SK-N-SH treated with all-trans-retinoic acid at 6 μM for 48 hours (cell line): Measurements from ENCODE around the gene BICC1.
"Not testable (repeated sequence)": the region's sequence is repeated elsewhere in the genome, so short reads cannot be mapped to it uniquely, and the experiment has no call there.

Experiments
- ATAC-seq: fragments of 200-7000 bp; cut with Tn5 transposase; 3 replicates; pipeline ENCODE4 v1.9.1; 2020; ENCODE audit warnings: mild to moderate bottlenecking, moderate library complexity
- ARNTL ChIP-seq: fragments of 450-650 bp; formaldehyde crosslinking; IDR thresholded peaks from 2 replicates; pipeline ENCODE4 v1.5.0; 2020; ENCODE audit warnings: low read depth, mild to moderate bottlenecking, moderate library complexity, borderline replicate concordance
- BACH2 ChIP-seq: fragments of 250-450 bp; sonication (Bioruptor Pico); IDR thresholded peaks from 2 replicates; pipeline ENCODE4 v1.9.0; 2021; ENCODE audit warnings: mild to moderate bottlenecking, borderline replicate concordance
- CSDC2 ChIP-seq: fragments of 250-450 bp; sonication (Bioruptor Pico); IDR thresholded peaks from 2 replicates; pipeline ENCODE4 v1.5.0; 2020; ENCODE audit warnings: mild to moderate bottlenecking, moderate library complexity
- CSRNP3 ChIP-seq: fragments of 250-450 bp; sonication (Bioruptor Pico); IDR thresholded peaks from 2 replicates; pipeline ENCODE4 v1.5.1; 2021; ENCODE audit warnings: mild to moderate bottlenecking, moderate library complexity
- ESRRG ChIP-seq: fragments of 250-450 bp; sonication (Bioruptor Pico); IDR thresholded peaks from 2 replicates; pipeline ENCODE4 v1.6.1; 2021; ENCODE audit warnings: mild to moderate bottlenecking
- GLIS3 ChIP-seq: fragments of 250-450 bp; sonication (Bioruptor Pico); IDR thresholded peaks from 2 replicates; pipeline ENCODE4 v1.5.0; 2020; ENCODE audit warnings: mild to moderate bottlenecking, moderate library complexity
- ISL1 ChIP-seq: fragments of 250-450 bp; sonication (Bioruptor Pico); IDR thresholded peaks from 2 replicates; pipeline ENCODE4 v2.1.2; 2022; ENCODE audit warnings: mild to moderate bottlenecking, moderate library complexity
- OSR1 ChIP-seq: fragments of 250-450 bp; sonication (Bioruptor Pico); IDR thresholded peaks from 2 replicates; pipeline ENCODE4 v1.8.0; 2022; ENCODE audit warnings: moderate library complexity, mild to moderate bottlenecking, inconsistent platforms
- PATZ1 ChIP-seq: fragments of 250-450 bp; sonication (Bioruptor Pico); IDR thresholded peaks from 2 replicates; pipeline ENCODE4 v1.8.0; 2020; ENCODE audit warnings: mild to moderate bottlenecking, moderate library complexity, borderline replicate concordance
- POU6F1 ChIP-seq: fragments of 250-450 bp; sonication (Bioruptor Pico); IDR thresholded peaks from 2 replicates; pipeline ENCODE4 v1.8.0; 2021; ENCODE audit warnings: low read depth, mild to moderate bottlenecking, moderate library complexity, borderline replicate concordance
- PPARA ChIP-seq: fragments of 250-450 bp; sonication (Bioruptor Pico); IDR thresholded peaks from 2 replicates; pipeline ENCODE4 v1.5.0; 2020; ENCODE audit warnings: mild to moderate bottlenecking, borderline replicate concordance
- RARB ChIP-seq: fragments of 250-450 bp; sonication (Bioruptor Pico); IDR thresholded peaks from 2 replicates; pipeline ENCODE4 v1.8.0; 2021; ENCODE audit warnings: mild to moderate bottlenecking, moderate library complexity
- SNAI2 ChIP-seq: fragments of 250-450 bp; sonication (Bioruptor Pico); IDR thresholded peaks from 2 replicates; pipeline ENCODE4 v1.5.0; 2020; ENCODE audit warnings: mild to moderate bottlenecking, moderate library complexity
- TCF4 ChIP-seq: fragments of 250-450 bp; sonication (Bioruptor Pico); IDR thresholded peaks from 2 replicates; pipeline ENCODE4 v1.8.0; 2021; ENCODE audit warnings: mild to moderate bottlenecking, moderate library complexity, borderline replicate concordance
- TOX ChIP-seq: fragments of 250-450 bp; sonication (Bioruptor Pico); IDR thresholded peaks from 2 replicates; pipeline ENCODE4 v1.8.0; 2021; ENCODE audit warnings: mild to moderate bottlenecking, moderate library complexity, borderline replicate concordance
- ZFP3 ChIP-seq: fragments of 250-450 bp; sonication (Bioruptor Pico); IDR thresholded peaks from 2 replicates; pipeline ENCODE4 v1.5.0; 2020; ENCODE audit warnings: mild to moderate bottlenecking, moderate library complexity
- ZNF565 ChIP-seq: fragments of 450-650 bp; formaldehyde crosslinking; conservative IDR thresholded peaks from 2 replicates; pipeline ENCODE4 v1.5.0; 2020; ENCODE audit warnings: low read depth, mild to moderate bottlenecking, moderate library complexity
- ZNF70 ChIP-seq: fragments of 450-650 bp; formaldehyde crosslinking; IDR thresholded peaks from 2 replicates; pipeline ENCODE4 v1.5.0; 2020; ENCODE audit warnings: mild to moderate bottlenecking, moderate library complexity
- ZNF8 ChIP-seq: fragments of 450-650 bp; formaldehyde crosslinking; IDR thresholded peaks from 2 replicates; pipeline ENCODE4 v1.5.0; 2020; ENCODE audit warnings: mild to moderate bottlenecking, moderate library complexity

BICC1 gene

DNA sequence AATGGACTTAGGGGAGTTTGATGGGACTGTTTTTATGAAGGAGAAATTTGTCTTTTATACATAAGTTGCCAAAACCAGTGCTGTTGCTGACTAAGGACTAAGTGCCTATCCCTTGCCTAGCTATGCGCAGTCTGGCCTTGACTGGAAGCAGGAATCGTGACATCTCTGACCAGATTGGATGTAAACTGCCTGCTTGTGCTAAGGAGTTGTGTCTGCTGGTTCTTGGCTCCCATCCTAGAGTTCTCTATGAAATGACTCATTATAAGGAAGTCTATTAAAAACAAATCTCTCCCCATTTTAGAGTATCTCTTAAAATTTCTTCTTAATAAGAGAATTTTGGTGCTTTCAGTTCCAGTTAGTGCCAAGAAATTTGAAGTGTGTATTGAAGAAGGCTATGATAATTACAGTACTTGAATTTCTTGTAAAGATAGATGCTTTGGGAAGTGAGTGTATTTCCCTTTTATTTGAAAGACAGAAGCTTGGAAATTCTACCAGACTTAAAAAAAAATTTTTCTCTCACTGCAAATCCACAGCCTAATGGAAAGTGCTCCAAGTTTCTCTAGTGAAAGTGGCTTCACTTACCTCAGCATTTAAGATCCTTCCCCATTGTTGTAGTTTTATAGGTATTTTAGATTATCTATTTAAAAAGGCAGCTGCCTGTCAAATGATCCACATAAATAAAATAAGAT, 77.6 kb downstream of the BICC1 start:
- ATAC-seq = peak; percentile 98
- TF ChIP-seq ISL1 (CRISPR knock-in tag) (peak; percentile 58; the same call in 1 of the 2 replicates), PPARA (CRISPR knock-in tag) (no peak), ZNF565 (no peak), ZFP3 (CRISPR knock-in tag) (no peak)

DNA sequence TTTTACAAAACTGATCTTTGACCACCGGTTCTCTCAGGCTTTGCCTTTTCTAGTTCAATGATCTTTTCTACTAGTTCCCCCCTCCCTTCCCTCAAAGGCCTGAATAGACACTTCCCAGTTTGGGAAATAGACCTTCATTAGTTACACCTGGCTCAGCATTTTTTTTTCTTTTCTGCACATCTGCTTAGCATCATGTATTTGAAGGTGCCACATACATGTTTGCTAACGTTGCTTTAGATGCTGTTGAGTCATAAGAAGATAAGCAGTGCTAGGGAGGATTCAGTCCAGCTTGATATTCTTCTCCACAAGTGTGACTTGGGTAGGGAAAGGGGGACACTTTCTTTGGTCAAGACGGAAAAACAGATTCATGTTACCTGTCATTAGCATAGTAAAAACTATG, 78.3 kb downstream of the BICC1 start:
- ATAC-seq = peak; percentile 22; the same call in 2 of the 3 replicates
- TF ChIP-seq OSR1 (CRISPR knock-in tag) = no peak
- no peak for TF ChIP-seq RARB (CRISPR knock-in tag)
- TF ChIP-seq BACH2 (CRISPR knock-in tag) = no peak
- TF ChIP-seq POU6F1 (CRISPR knock-in tag) = no peak
- TF ChIP-seq ARNTL (CRISPR knock-in tag) = no peak
- no peak for TF ChIP-seq ZNF70
- TF ChIP-seq CSDC2 (CRISPR knock-in tag) = no peak
- no peak for TF ChIP-seq TCF4 (CRISPR knock-in tag)
- TF ChIP-seq GLIS3 (CRISPR knock-in tag) = no peak
- TF ChIP-seq PATZ1 (CRISPR knock-in tag) = no peak
- no peak for TF ChIP-seq TOX (CRISPR knock-in tag)
- TF ChIP-seq ZFP3 (CRISPR knock-in tag) = no peak
- no peak for TF ChIP-seq ZNF565

DNA sequence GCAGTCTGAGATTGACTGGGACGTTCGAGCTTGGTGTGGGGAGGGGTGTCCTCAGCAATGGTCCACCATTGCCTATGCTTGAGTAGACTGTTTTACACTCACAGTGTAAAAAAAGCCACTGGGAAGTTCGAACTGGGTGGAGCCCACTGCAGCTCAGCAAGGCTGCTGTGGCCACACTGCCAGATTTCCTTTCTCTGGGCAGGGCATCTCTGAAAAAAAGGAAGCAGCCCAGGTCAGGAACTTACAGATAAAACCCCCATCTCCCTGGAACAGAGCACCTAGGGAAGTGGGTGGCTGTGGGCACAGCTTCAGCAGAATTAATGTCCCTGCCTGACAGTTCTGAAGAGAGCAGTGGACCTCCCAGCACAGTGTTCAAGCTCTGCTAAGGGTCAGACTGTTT, 80.3 kb downstream of the BICC1 start:
- TF ChIP-seq CSRNP3 (no peak), ESRRG (CRISPR knock-in tag) (no peak), ISL1 (CRISPR knock-in tag) (no peak), RARB (CRISPR knock-in tag) (no peak), CSDC2 (CRISPR knock-in tag) (no peak), ZNF8 (CRISPR knock-in tag) (no peak), ARNTL (CRISPR knock-in tag) (no peak), TOX (CRISPR knock-in tag) (no peak)

DNA sequence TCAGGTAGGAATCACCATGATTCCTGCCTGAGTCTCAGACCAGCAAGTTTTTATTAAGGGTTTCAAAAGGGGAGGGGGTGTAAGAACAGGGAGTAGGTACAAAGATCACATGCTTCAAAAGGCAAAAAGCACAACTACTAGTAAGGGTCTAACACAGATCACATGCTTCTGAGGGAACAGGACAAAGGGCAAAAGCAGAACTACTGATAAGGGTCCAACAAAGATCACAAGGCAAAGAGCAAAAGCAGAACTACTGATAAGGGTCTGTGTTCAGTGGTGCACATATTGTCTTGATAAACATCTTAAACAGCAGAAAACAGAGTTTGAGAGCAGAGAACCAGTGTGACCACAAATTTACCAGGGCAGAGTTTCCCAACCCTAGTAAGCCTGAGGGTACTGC, 84.5 kb downstream of the BICC1 start:
- not testable (repeated sequence) for ATAC-seq

More for the DNA sequence above, 80.3 kb downstream of the BICC1 start:
- no peak for ATAC-seq

DNA sequence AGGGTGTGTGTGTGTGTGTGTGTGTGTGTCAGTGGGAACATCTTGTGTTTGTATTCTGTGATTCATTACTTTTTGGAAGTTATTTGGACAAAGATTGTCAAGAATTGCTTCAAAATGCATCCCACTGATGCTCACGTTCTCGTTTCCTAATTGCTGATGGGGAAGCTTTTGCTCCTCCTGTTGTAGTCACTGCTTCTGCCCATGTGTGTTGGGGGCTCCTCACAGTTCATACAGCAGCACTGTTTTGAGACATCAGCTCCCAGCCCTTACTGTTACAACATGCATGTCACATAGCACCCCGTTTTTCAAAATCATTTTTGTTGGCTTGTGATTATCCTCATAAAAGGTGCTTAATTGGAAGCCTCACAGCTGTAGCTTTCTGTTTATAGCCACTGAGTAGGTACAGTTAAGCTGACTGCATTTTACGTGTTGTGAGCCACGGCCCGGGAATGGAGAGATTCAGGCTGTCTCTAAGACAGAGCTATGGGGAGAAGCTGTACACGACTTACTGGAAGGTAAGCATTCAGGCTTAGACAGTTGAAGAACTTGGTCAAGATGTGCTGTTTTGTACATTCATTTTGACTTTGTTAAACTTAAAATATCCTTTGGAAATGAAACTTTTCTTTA, 87.4 kb downstream of the BICC1 start:
- no peak for ATAC-seq
- no peak for TF ChIP-seq OSR1 (CRISPR knock-in tag)

DNA sequence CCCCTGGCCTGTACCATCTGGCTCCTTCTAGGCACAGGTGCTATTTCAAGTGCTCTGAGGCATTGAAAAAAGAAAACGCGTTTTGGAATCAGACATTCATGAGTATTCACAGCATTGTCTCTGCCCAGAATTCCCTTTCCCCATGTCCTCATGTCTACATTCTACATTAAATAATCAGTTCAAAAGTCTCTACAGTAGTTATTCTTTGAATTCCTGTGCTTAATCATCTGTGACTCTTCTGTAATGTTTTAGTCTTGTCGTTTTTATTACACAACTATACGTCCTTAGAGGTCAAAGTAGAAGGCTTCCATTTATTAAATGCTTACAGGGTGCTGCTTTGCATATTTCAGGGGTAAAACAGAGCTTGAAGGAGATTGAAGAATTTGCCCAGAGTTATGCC, 95.7 kb downstream of the BICC1 start:
- no peak for ATAC-seq

More for the DNA sequence above, 95.7 kb downstream of the BICC1 start:
- TF ChIP-seq PPARA (CRISPR knock-in tag) = no peak
- no peak for TF ChIP-seq RARB (CRISPR knock-in tag)
- TF ChIP-seq ZNF70 = no peak
- TF ChIP-seq SNAI2 (CRISPR knock-in tag) = no peak
- TF ChIP-seq PATZ1 (CRISPR knock-in tag) = no peak
- no peak for TF ChIP-seq ZFP3 (CRISPR knock-in tag)
- no peak for TF ChIP-seq BACH2 (CRISPR knock-in tag)
- TF ChIP-seq ESRRG (CRISPR knock-in tag) = no peak
- TF ChIP-seq CSDC2 (CRISPR knock-in tag) = no peak
- TF ChIP-seq ZNF565 = no peak
- no peak for TF ChIP-seq CSRNP3
